Activated T-helper 17 cell treated with anti-CD3 and anti-CD28 coated beads, Interleukin-2, amount 50 U/mL, for 72 hours (primary cell): ENCODE data around the gene ZSCAN2. TPM values are rescaled to one million over a fixed set of nuclear protein-coding genes. Genes with fewer than 3 reads are reported as not detected.
"Not testable (repeated sequence)": the region's sequence is repeated elsewhere in the genome, so short reads cannot be mapped to it uniquely, and the experiment has no call there.

Experiments used
- ATAC-seq: fragments of 150-1000 bp; cut with Tn5 transposase; replicated peaks from 2 replicates; pipeline ENCODE4 v1.10.0; 2021; ENCODE audit warnings: mild to moderate bottlenecking, moderate library complexity
- H3K27ac Mint-ChIP-seq: one replicate; pipeline ENCODE4 v1.8.0; 2022; ENCODE audit warnings: mixed read lengths
- H3K27me3 Mint-ChIP-seq: one replicate; pipeline ENCODE4 v1.8.0; 2022; ENCODE audit warnings: mixed read lengths
- H3K36me3 Mint-ChIP-seq: one replicate; pipeline ENCODE4 v1.8.0; 2022; ENCODE audit warnings: low read depth, mild to moderate bottlenecking, mixed read lengths
- H3K4me1 Mint-ChIP-seq: one replicate; pipeline ENCODE4 v1.8.0; 2022; ENCODE audit warnings: mixed read lengths
- H3K4me3 Mint-ChIP-seq: one replicate; pipeline ENCODE4 v1.8.0; 2022; ENCODE audit warnings: mild to moderate bottlenecking, mixed read lengths
- H3K9me3 Mint-ChIP-seq: one replicate; pipeline ENCODE4 v1.8.0; 2022; ENCODE audit warnings: mixed read lengths
- total RNA-seq, 2 donors: library from RNA; stranded (reverse); gene quantifications; one replicate each; pipeline ENCODE4 v1.2.3, GENCODE V29; 2022

The ZSCAN2 gene
- total RNA-seq, 2 donors from 2014 or later, result 9.0 to 14.1 TPM

DNA sequence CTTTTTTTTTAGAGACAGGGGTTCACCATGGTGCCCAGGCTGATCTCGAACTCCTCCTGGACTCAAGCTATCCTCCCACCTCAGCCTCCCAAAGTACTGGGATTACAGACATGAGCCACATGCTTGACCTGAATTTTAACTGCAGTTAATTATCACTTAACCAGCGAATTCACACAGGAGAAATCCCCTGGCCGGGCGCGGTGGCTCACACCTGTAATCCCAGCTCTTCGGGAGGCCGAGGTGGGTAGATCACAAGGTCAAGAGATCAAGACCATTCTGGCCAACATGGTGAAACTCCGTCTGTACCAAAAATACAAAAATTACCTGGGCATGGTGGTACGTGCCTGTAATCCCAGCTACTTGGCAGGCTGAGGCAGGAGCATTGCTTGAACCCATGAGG lies 41.1 kb downstream of the ZSCAN2 start:
- ATAC-seq, H3K27me3 Mint-ChIP-seq, H3K4me3 Mint-ChIP-seq, H3K27ac Mint-ChIP-seq, H3K9me3 Mint-ChIP-seq: not testable (repeated sequence)
- Mint-ChIP-seq H3K36me3 (peaks cover 99% of the 10 kb centered on the region), H3K4me1 (peaks cover 12% of the 10 kb centered on the region)

DNA sequence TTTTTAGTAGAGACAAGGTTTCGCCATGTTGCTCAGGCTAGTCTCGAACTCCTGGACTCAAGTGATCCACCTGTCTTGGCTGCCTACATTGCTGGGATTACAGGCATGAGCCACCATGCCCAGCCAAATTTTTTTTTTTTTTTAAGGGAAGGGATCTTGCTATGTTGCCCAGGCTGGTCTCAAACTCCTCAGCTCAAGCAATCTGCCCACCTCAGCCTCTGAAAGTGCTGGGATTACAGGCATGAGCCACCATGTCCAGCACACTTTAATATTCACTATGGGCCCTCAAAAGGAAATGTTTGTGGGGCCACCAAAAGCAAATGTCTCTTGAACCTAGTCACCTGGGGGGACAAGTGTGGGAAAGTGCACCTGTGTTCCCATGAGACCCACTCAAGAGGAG lies 41.8 kb downstream of the ZSCAN2 start:
- Mint-ChIP-seq H3K4me1 (peaks cover 12% of the 10 kb centered on the region), H3K36me3 (peaks cover 99% of the 10 kb centered on the region)
- H3K4me3 Mint-ChIP-seq, ATAC-seq, H3K27ac Mint-ChIP-seq, H3K9me3 Mint-ChIP-seq, H3K27me3 Mint-ChIP-seq: not testable (repeated sequence)

DNA sequence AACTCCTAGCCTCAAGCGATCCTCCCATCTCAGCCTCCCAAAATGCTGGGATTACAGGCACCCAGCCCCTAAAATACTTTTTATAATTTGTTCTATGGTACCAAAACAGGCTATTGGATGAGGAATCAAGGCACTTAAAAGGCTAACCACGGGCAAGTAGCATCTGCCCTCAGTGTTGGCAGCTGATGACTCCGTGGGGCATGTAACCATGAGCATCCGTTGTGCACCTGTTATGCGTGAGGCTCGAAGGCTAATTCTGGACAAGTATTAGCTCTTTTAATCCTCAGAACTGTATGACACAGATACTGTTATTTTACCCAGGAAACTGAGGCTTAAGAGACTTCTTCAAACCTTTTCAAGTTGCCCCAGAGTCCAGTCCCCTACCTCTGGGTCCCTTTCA lies 43.0 kb downstream of the ZSCAN2 start:
- no peaks in the 10 kb centered on the region for H3K27me3 Mint-ChIP-seq
- H3K36me3 Mint-ChIP-seq, result peaks cover 99% of the 10 kb centered on the region
- H3K27ac Mint-ChIP-seq, result no peak overlapping the region

DNA sequence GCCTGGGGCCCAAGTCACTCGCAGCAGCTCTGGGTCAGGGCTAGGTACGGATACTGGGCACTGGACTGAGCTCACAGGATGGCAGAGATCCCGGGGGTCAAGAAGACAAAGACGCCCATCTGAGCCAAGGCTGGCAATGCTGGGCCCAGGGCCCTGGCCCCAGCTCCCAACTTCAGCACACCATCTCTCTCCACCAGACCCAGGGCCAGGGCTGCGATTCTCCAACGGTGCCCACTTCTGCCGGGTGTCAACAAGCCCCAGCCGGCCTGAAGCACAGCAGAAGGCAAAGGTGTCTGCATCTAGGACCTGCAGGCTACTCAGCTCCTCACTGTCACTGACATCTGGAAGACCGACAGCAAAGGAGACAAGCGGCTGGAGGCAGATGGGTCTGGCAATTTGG lies 44.7 kb downstream of the ZSCAN2 start:
- peak; percentile 6 for ATAC-seq
- no peak overlapping the region for H3K4me3 Mint-ChIP-seq
- H3K27ac Mint-ChIP-seq, result no peak overlapping the region
- H3K4me1 Mint-ChIP-seq, result peaks cover 15% of the 10 kb centered on the region
- H3K36me3 Mint-ChIP-seq, result peaks cover 99% of the 10 kb centered on the region
- H3K9me3 Mint-ChIP-seq, result no peaks in the 10 kb centered on the region
- no peaks in the 10 kb centered on the region for H3K27me3 Mint-ChIP-seq

More for the DNA sequence above, 43.0 kb downstream of the ZSCAN2 start:
- H3K9me3 Mint-ChIP-seq, result no peaks in the 10 kb centered on the region
- peaks cover 11% of the 10 kb centered on the region for H3K4me1 Mint-ChIP-seq
- ATAC-seq, result no peak
- no peak overlapping the region for H3K4me3 Mint-ChIP-seq

DNA sequence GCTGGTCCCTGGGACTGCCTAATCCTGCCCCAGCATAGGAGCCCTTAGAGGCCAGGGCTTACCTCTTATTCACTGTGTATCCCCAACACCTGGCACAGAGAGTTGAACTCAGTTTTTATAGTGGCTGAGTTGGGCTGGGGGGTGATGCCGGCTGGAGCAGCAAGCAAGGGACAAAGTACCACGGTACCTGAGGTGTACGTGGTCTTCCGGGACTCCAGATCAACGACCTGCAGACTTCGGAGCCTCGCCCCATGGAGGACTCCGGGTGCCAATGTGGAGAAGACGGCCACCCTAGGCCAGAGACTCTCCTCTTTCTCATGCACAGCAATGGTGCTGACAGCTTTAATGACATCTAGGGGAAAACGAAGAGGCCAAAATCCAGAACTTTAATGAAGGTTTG lies 45.2 kb downstream of the ZSCAN2 start:
- Mint-ChIP-seq H3K27me3 (no peaks in the 10 kb centered on the region), H3K27ac (no peak overlapping the region)
- no peak for ATAC-seq

DNA sequence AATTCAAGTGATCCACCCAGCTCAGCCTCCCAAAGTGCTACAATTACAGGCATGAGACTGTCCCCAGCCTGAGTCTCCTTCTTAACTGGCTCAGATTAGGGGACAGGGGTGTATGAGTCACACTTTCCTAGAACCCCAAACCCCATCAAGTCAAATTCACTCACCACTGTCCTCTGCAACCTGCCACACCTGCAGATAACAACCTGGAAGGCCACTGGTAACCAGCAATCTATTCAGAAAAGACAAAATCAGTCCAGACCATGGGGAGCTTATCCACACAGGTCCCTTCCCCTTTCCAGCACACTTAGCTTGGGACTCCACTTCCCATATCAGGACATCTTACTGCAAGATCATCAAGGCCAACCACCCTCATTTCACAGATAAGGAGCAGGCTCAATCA lies 46.9 kb downstream of the ZSCAN2 start:
- no peaks in the 10 kb centered on the region for H3K9me3 Mint-ChIP-seq
- H3K4me3 Mint-ChIP-seq, result no peak overlapping the region
- no peaks in the 10 kb centered on the region for H3K27me3 Mint-ChIP-seq
- ATAC-seq, result peak; percentile 49
- H3K4me1 Mint-ChIP-seq, result peaks cover 23% of the 10 kb centered on the region
- H3K27ac Mint-ChIP-seq, result peak overlapping the region; percentile 18
- peaks cover 97% of the 10 kb centered on the region for H3K36me3 Mint-ChIP-seq

More for the DNA sequence above, 45.2 kb downstream of the ZSCAN2 start:
- Mint-ChIP-seq H3K4me1 (peaks cover 12% of the 10 kb centered on the region), H3K9me3 (no peaks in the 10 kb centered on the region), H3K4me3 (no peak overlapping the region), H3K36me3 (peaks cover 98% of the 10 kb centered on the region)

DNA sequence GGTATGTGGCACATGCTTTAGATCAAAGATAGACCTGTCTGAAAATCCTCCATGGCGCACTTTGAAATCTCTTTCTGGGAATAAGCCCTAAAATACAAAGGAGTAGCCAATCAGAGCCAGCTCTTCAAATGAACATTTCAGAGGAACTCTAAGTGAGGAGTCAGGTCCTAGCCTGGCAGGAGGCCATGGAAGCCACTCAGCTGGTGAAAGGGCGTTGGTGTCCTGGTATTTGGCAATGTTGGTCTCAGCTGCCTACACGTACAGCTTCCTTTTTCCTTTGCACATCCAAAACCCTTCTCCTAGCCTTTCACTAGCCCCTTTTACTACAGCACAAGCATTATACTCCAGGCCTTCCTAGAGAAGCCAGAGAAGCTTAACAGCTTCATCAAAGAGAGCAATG lies 47.7 kb downstream of the ZSCAN2 start:
- Mint-ChIP-seq H3K9me3 (no peaks in the 10 kb centered on the region), H3K4me3 (no peak overlapping the region), H3K27ac (peak overlapping the region; percentile 18), H3K27me3 (no peaks in the 10 kb centered on the region), H3K36me3 (peaks cover 89% of the 10 kb centered on the region), H3K4me1 (peaks cover 23% of the 10 kb centered on the region)
- no peak for ATAC-seq

DNA sequence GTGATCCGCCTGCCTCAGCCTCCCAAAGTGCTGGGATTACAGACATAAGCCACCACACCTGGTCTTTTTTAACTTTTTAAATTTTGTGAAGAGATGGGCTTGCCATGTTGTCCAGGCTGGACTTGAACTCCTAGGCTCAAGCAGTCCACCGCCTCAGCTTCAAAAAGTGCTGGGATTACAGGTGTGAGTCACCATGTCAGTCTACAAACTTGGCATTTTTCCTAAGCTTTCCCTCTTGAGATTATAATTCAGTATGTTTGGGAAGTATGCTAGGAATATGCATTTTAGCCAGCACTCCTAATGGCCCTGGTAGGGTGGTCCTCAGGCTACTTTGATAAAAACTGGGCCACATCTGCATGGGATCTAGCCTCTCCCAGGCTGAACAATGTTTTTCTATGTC lies 48.9 kb downstream of the ZSCAN2 start:
- H3K27ac Mint-ChIP-seq, result no peak overlapping the region
- no peaks in the 10 kb centered on the region for H3K27me3 Mint-ChIP-seq
- H3K9me3 Mint-ChIP-seq, result no peaks in the 10 kb centered on the region
- peaks cover 23% of the 10 kb centered on the region for H3K4me1 Mint-ChIP-seq
- H3K4me3 Mint-ChIP-seq, result no peak overlapping the region
- no peak for ATAC-seq
- peaks cover 85% of the 10 kb centered on the region for H3K36me3 Mint-ChIP-seq

DNA sequence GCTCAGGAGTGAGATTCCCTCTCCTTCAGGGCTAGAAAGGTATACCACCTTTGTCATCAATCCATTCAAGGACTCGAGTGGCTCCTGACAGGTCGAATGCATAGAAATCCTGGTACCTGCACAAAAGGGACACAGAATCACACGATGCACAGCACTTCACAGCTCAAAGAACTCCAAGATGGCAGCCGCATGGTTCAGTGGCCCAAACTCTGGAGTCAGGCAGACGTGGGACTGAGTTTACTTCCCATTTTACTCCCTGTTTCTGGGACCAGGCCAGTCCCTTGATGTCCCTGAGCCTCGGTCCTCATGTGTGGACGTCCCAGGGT lies 52.7 kb downstream of the ZSCAN2 start:
- peak overlapping the region; percentile 96 for H3K27ac Mint-ChIP-seq
- peaks cover 46% of the 10 kb centered on the region for H3K36me3 Mint-ChIP-seq
- H3K4me1 Mint-ChIP-seq, result peaks cover 35% of the 10 kb centered on the region
- H3K27me3 Mint-ChIP-seq, result no peaks in the 10 kb centered on the region
- ATAC-seq, result no peak
- H3K9me3 Mint-ChIP-seq, result no peaks in the 10 kb centered on the region
- H3K4me3 Mint-ChIP-seq, result peak overlapping the region; percentile 93

DNA sequence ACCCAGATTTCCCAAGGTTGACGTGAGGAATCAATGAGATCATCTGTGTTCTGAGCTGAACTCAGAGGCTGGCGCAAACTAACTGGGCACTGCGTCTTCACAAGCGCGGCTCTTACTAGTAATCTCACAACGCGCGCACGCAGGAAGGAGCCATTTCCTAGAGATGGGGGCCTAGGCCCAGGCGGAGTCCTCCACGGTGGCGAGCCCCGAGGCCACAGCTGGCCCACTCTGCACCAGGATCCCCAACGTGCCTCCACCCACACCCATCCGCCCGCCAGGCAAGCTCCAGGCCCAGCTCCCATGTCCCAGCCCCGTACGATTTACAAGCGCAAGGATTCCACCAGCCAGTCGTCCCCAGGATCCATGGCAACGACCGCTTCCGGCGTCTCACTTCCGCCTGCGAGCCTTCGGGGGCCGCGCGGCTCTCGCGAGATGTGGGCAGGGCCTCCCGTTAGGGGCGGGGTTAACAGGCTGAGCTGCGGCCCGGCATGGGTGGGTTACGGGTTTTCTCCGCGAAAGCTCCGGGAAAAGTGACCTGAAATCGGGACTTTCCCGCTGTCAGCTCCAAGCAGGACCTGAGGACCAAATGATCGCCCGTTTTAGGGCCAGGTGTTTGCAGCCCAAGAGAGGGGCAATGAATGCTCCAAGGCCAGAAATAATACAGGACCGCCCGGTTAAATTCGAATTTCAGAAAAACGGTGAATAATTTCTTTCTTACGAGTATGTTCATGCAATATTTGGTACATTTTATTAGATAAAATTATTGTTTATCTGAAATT lies 53.3 kb downstream of the ZSCAN2 start, which contains the start of gene WDR73:
WDR73 (minus strand) TSS at position 374 of the 779 bp plus-strand sequence; CDS start at position 365, 9 bp downstream.
- peak within 1 kb of the TSS; percentile 96 for H3K27ac Mint-ChIP-seq
- peak within 1 kb of the TSS; percentile 93 for H3K4me3 Mint-ChIP-seq
- peaks cover 41% of the 10 kb centered on the region for H3K36me3 Mint-ChIP-seq
- H3K27me3 Mint-ChIP-seq, result no peaks in the 10 kb centered on the region
- ATAC-seq, result peak; percentile 87
- H3K4me1 Mint-ChIP-seq, result peaks cover 32% of the 10 kb centered on the region
- no peaks in the 10 kb centered on the region for H3K9me3 Mint-ChIP-seq

DNA sequence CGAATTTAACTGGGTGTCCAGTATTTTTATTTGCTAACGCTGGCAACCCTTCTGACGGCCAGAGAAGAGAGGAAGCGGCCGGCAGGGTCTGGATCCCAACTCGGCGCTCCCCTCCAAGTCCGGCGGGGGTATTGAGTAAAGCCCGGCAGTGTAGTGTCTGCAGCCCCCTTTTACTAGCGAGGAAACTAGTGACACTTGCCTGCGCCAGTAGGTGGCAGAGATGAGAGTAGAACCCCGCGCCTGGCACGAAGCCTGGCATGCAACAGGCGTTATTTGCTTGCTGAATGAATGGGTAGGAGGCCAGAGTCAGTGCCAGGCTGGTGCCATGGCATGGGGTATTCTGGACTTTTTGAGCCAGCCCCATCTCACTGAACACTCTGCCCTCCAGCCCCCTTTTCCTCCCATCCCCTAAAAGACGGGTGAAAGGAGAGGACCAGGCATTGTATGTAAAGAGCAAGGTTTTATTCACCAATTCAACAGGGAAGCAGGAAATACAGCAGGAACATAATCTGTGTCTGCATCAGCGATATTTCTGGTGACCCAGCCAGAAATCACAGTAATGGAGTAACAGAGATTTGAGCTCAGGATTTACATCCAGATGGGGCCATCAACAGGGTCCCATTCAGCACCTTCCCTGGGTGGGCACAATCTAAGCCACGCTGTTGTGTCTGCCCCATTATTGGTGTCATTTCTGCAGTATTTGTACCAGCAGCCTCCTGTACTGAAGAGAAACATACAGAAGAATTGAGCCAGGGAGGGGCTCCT lies 54.1 kb downstream of the ZSCAN2 start:
- Mint-ChIP-seq H3K4me1 (peaks cover 30% of the 10 kb centered on the region), H3K27ac (peak overlapping the region; percentile 96), H3K9me3 (no peaks in the 10 kb centered on the region), H3K4me3 (peak overlapping the region; percentile 93), H3K36me3 (peaks cover 33% of the 10 kb centered on the region), H3K27me3 (no peaks in the 10 kb centered on the region)
- peak; percentile 59 for ATAC-seq

DNA sequence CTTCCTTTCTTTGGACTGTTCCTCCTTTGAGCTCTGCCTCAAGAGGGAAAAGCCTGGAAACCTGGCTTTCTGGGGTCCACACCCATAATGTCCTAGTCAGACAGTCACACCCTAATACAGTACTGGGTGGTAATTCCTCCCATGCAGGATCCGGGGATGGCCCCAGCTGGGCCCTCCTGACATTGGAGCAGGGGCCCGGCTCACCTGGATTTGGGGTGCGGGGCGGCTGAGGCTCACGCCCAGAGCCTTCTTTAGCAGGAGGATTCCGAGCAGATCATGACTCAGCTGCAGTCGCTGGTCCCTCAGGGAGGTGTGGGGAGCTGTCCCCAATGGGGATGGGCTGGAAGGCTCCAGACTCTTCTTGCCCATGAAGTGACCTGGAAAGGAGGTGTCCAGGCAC lies 56.2 kb downstream of the ZSCAN2 start:
- Mint-ChIP-seq H3K4me1 (peaks cover 23% of the 10 kb centered on the region), H3K4me3 (peak overlapping the region; percentile 72), H3K27ac (peak overlapping the region; percentile 67), H3K9me3 (no peaks in the 10 kb centered on the region), H3K36me3 (peaks cover 26% of the 10 kb centered on the region), H3K27me3 (no peaks in the 10 kb centered on the region)
- no peak for ATAC-seq

DNA sequence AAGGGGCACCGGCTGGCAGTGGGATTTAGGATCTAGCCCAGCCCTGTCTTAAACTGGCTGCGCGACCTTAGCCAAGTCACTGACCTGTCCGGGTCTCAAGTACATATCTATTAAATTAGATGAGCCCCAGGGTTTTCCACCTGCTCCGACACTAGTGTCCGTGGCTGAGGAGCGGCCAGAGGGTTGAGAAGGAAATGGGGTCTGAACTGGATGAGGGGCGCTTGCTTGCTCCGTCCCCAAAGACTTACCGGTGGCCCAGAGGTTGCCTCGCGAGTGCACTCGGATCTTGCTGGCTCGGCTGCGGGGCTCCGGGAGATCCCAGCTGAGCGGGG lies 56.9 kb downstream of the ZSCAN2 start:
- H3K4me1 Mint-ChIP-seq, result peaks cover 17% of the 10 kb centered on the region
- H3K27me3 Mint-ChIP-seq, result no peaks in the 10 kb centered on the region
- H3K4me3 Mint-ChIP-seq, result peak overlapping the region; percentile 72
- H3K36me3 Mint-ChIP-seq, result peaks cover 24% of the 10 kb centered on the region
- ATAC-seq, result no peak
- peak overlapping the region; percentile 67 for H3K27ac Mint-ChIP-seq
- no peaks in the 10 kb centered on the region for H3K9me3 Mint-ChIP-seq

DNA sequence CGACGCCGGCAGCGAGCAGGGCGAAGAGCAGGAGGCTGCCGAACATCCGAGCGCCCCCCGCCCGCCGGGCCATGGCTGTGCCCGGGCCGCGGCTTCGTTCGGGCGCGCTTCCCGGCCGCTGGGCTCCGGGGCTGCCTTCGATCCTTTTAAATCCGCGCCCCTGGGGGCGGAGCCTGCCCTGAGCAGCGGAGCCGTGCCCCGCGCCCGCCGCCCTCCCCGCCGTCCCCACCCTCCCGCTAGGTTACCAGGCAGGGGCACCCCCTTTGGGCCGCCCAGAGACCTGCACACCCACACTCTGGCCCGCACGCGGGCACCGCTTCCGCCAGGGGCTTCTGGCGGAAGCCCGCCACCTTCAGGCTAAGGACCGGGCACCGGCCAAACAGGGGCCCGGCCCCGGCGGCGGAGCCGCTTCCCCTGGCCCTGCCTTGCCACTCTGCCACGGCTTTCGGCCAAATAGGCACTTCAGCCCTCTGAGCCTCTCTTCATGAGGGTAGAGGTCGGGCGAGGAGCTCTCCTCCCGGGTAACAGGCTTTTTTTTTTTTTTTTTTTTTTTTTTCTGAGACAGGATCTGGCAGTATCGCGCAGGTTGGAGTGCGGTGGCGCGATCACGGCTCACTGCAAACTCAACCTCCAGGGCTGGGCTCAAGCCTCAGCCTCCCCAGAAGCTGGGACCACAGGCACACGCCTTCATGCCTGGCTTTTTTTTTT lies 57.4 kb downstream of the ZSCAN2 start, which contains the start of gene NMB:
NMB (minus strand) TSS at position 120 of the 708 bp plus-strand sequence; CDS start at position 73, 47 bp downstream.
- peaks cover 24% of the 10 kb centered on the region for H3K36me3 Mint-ChIP-seq
- H3K4me3 Mint-ChIP-seq, result peak within 1 kb of the TSS; percentile 72
- no peaks in the 10 kb centered on the region for H3K9me3 Mint-ChIP-seq
- no peaks in the 10 kb centered on the region for H3K27me3 Mint-ChIP-seq
- ATAC-seq, result peak; percentile 71
- peak within 1 kb of the TSS; percentile 67 for H3K27ac Mint-ChIP-seq
- H3K4me1 Mint-ChIP-seq, result peaks cover 17% of the 10 kb centered on the region
